ENCODE measurements around the gene CAMK2N1. TPM values are rescaled to one million over a fixed set of nuclear protein-coding genes. Genes with fewer than 3 reads are reported as not detected.

The CAMK2N1 gene
- polyA plus RNA-seq, 2 of the 4 experiments (the other 2 are of a cell fraction) = 49.7 to 56.4 TPM

GRCh38 chr1:20483833-20484518 lies 2.0 kb downstream of the CAMK2N1 start (continued):
- TF ChIP-seq CHD2 (IDR thresholded peaks at IDR 0.05; ENCODE audit: low read length, partially characterized antibody) = no peak

GRCh38 chr1:20483098-20483832 lies 2.7 kb downstream of the CAMK2N1 start:
- Histone ChIP-seq H3K4me1 (peaks cover 52% of the 10 kb centered on the region), H3K4me3 (peak overlapping the region; percentile 95), H3K27ac (peak overlapping the region; percentile 98 to 99), H3K4me2 (peak overlapping the region; percentile 86), H3K9me3 (no peaks in the 10 kb centered on the region)
- ChIA-PET CTCF (interaction anchor here (0.9 to 4.7 kb wide), 14 partner anchors 9 to 270 kb away, joined by 3 to 28 read pairs (median 4); no protein-coding TSS in a partner anchor), POLR2A (interaction anchor here (3.4 kb wide), 1 partner anchor 10 kb away, joined by 21 read pairs; no protein-coding TSS in a partner anchor)
- no peak for FAIRE-seq
- DNase-seq (ENCODE audit: low read depth in 1 of 2, low spot score in 1 of 2) = no peak
- 20% methylated on average over 16 of the region's 16 CpGs for WGBS (ENCODE audit: missing lambda C conversion rate)
- no peak for TF ChIP-seq POLR2AphosphoS2 (conservative IDR thresholded peaks at IDR 0.05; ENCODE audit: low read length)
- TF ChIP-seq CBX2 (IDR thresholded peaks at IDR 0.05; ENCODE audit: borderline replicate concordance, low read depth) = no peak
- TF ChIP-seq, protein P1, sequence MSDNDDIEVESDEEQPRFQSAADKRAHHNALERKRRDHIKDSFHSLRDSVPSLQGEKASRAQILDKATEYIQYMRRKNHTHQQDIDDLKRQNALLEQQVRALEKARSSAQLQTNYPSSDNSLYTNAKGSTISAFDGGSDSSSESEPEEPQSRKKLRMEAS (IDR thresholded peaks at IDR 0.05) = no peak
- no peak for TF ChIP-seq CHD4 (IDR thresholded peaks at IDR 0.05; ENCODE audit: borderline replicate concordance)
- peak; percentile 66 to 85; a peak in 3 of 4 replicates for TF ChIP-seq CEBPB (IDR thresholded peaks at IDR 0.05)
- ATAC-seq = no peak

- ATAC-seq (no peak), FAIRE-seq (no peak), DNase-seq (ENCODE audit: low read depth in 1 of 2, low spot score in 1 of 2) (no peak)
- CTCF ChIA-PET = interaction anchor here (1.1 to 4.7 kb wide), 4 partner anchors 12 to 269 kb away, joined by 3 to 28 read pairs (median 10); no protein-coding TSS in a partner anchor
- TF ChIP-seq HOXA7 (CRISPR knock-in tag; IDR thresholded peaks at IDR 0.05) (peak; percentile 53; the same call in 1 of the 2 replicates), SREBF2 (IDR thresholded peaks at IDR 0.05) (no peak), RAD21 (conservative IDR thresholded peaks at IDR 0.05 in 1 of 2, IDR thresholded peaks at IDR 0.05 in 1 of 2) (no peak), JUN (IDR thresholded peaks at IDR 0.05) (0 out of 5 replicates have a peak, but pooled peaks of 1 of the 2 experiments have one; percentile 27), TP53 (CRISPR knock-in tag; IDR thresholded peaks at IDR 0.05) (no peak), ZSCAN20 (CRISPR knock-in tag; IDR thresholded peaks at IDR 0.05) (no peak), ZC3H11A (IDR thresholded peaks at IDR 0.05) (no peak), TFCP2L1 (CRISPR knock-in tag; IDR thresholded peaks at IDR 0.05) (no peak)
- TF ChIP-seq, protein P2, sequence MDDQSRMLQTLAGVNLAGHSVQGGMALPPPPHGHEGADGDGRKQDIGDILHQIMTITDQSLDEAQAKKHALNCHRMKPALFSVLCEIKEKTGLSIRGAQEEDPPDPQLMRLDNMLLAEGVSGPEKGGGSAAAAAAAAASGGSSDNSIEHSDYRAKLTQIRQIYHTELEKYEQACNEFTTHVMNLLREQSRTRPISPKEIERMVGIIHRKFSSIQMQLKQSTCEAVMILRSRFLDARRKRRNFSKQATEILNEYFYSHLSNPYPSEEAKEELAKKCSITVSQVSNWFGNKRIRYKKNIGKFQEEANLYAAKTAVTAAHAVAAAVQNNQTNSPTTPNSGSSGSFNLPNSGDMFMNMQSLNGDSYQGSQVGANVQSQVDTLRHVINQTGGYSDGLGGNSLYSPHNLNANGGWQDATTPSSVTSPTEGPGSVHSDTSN (IDR thresholded peaks at IDR 0.05) = no peak
- 37% methylated on average over 9 of the region's 10 CpGs for WGBS (ENCODE audit: missing lambda C conversion rate)
- Histone ChIP-seq H3K4me1 (peaks cover 60% of the 10 kb centered on the region), H3K4me2 (peak overlapping the region; percentile 86), H3K9me3 (no peaks in the 10 kb centered on the region), H3K4me3 (peak overlapping the region; percentile 95; the same call in 1 of the 3 replicates), H3K27ac (peak overlapping the region; percentile 98 to 99)
- POLR2A ChIA-PET = no interaction called here
Observed at GRCh38 chr1:20481643-20482498, 4.1 kb downstream of the CAMK2N1 start.

Data from A549 (cell line).